Heart left ventricle (tissue), 16 donors: ENCODE results near the gene G3BP1. TPM values are rescaled to one million over a fixed set of nuclear protein-coding genes. Genes with fewer than 3 reads are reported as not detected.
"Not testable (repeated sequence)": the region's sequence is repeated elsewhere in the genome, so short reads cannot be mapped to it uniquely, and the experiment has no call there.

Experiments used
- ATAC-seq, 4 donors: fragments of 200-7000 bp; cut with Tn5 transposase; one replicate each; pipeline ENCODE4 v1.9.1; 2020 to 2022; ENCODE audit warnings: moderate library complexity in 4 of 4, mild to moderate bottlenecking in 3 of 4, moderate number of reproducible peaks in 1 of 4
- DNase-seq, 5 donors: peaks; one replicate each; pipeline ENCODE4 v3.0.0-alpha.2; 2020
- H3K27ac ChIP-seq, 12 donors: fragments of 200-600 bp; sonication (generic) in 4 of 12; one replicate each; pipeline versions ENCODE4 v1.5.0 to v1.8.0; 2016 to 2022; ENCODE audit warnings: mild to moderate bottlenecking in 2 of 12
- H3K27me3 ChIP-seq, 9 donors: fragments of 200-600 bp; sonication (generic) in 2 of 9; one replicate each; pipeline versions ENCODE4 v1.5.1 to v1.8.0; 2016 to 2022; ENCODE audit warnings: mild to moderate bottlenecking in 3 of 9
- H3K36me3 ChIP-seq, 9 donors: fragments of 200-600 bp; sonication (generic) in 2 of 9; one replicate each; pipeline versions ENCODE4 v1.5.0 to v1.8.0; 2018 to 2022; ENCODE audit warnings: mild to moderate bottlenecking in 2 of 9
- H3K4me1 ChIP-seq, 12 donors: fragments of 200-600 bp; sonication (generic) in 4 of 12; one replicate each; pipeline versions ENCODE4 v1.5.0 to v1.8.0; 2016 to 2022; ENCODE audit warnings: mild to moderate bottlenecking in 3 of 12
- H3K4me3 ChIP-seq, 12 donors: fragments of 200-600 bp; sonication (generic) in 4 of 12; one replicate each; pipeline versions ENCODE4 v1.5.0 to v1.8.0; 2017 to 2022; ENCODE audit warnings: mild to moderate bottlenecking in 9 of 12, moderate library complexity in 4 of 12
- H3K9me3 ChIP-seq, 12 donors: fragments of 200-600 bp; sonication (generic) in 4 of 12; one replicate each; pipeline versions ENCODE4 v1.5.0 to v1.8.0; 2016 to 2022; ENCODE audit warnings: mild to moderate bottlenecking in 1 of 12
- POLR2A ChIP-seq, 2 donors: fragments of 450-650 bp; IDR thresholded peaks; one replicate each; pipeline ENCODE4 v1.6.1; 2017; ENCODE audit warnings: antibody characterized with exemption in 2 of 2, mild to moderate bottlenecking in 2 of 2, moderate library complexity in 2 of 2
- WGBS, 4 donors: extraction: QIAGEN DNeasy Blood & Tissue Kit in 2 of 4; methylation state at CpG; one replicate each; pipeline versions ENCODE4 v1.1.5 to v1.1.7; 2013 to 2018; 5-methylcytosine and 5-hydroxymethylcytosine counted together
- intact Hi-C, 10 donors: fragments of 100-400 bp; cut with DNase I; formaldehyde crosslinking; loops; one replicate each; pipeline versions ENCODE4 v1.11.1 to v1.14.2; 2022
- polyA plus RNA-seq, 2 donors: library from polyadenylated mRNA; stranded (reverse); fragments of 200-250 nt; gene quantifications; one replicate each; pipeline ENCODE4 v1.2.3, GENCODE V29; 2013
- total RNA-seq, 9 donors: library from RNA; depleted of rRNA in 2 of 9; stranded (reverse); fragments of >200 nt in 2 of 9; fragmentation: NEBNext Ultra II Directional in 3 of 9; extraction: Animal tissue kit (Norgen Biotek cat#: 25700) in 3 of 9; gene quantifications; one replicate each; pipeline versions ENCODE4 v1.1.0 to v1.2.4, GENCODE V29; 2016 to 2023
- TF ChIP-seq, protein P1 (sequence below), 12 donors: fragments of 200-600 bp; sonication (generic) in 4 of 12; IDR thresholded peaks; one replicate each; pipeline versions ENCODE4 v1.5.0 to v1.8.0; 2018 to 2022; ENCODE audit warnings: antibody characterized with exemption in 12 of 12, mild to moderate bottlenecking in 5 of 12
- donor health status: ischemic (EF 13 %, LVEDD 7.1; RV severe dilation, severe dysfunction).
- donor health status: healthy with polysubstance abuse.
- donor health status: DM: no; HTN: yes; CAD: no.
- donor health status: DM: no; HTN: no; CAD: no.
- donor health status: ischemic (EF 25% LVEDD 6.9; RV normal size, moderate dysfunction).
- donor health status: ischemic (EF 25% LVEDD 5.7; RV mildly dilated, moderate dysfunction).
- donor health status: healthy.
- donor health status: DM: yes; HTN: yes; CAD: no.
- donor health status: ischemic (EF 35%, LVEDD 5.7; RV mildly dilated, moderate dysfunction).
- donor health status: nonischemic (EF 11% LVEDD 7.7; RV severe dilation, severe dysfunction).
- donor health status: DM: yes; HTN: yes; CAD: no.
- donor health status: PGD.
- donor health status: ischemic (EF 29% LVEDD 5.4; RV normal size, mild dysfunction).
- donor health status: nonischemic (EF 23%, LVEDD 6.1; RV moderate dilation, normal function).

The G3BP1 gene
- total and polyA plus RNA-seq, 11 donors, result 12.7 to 133 (median 96.4) TPM

DNA sequence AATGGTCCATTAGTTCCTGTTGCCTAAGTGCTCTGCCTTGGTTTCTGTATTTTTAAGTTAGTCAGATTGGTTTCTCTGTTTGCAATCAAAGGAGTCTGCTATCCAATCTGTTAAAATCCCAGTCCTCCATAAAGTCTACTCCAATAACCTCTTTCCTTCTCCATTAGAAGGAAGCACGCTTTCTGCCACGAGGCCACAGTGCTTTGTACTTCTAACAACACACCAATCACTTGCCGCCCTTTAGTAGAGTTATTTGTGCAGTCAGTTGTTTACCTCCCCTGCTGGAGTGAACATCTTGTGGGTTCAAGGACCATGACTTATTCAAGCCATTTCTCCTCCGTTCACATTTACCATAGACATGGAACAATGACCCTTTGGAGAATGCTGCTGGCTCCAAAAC lies 83.9 kb downstream of the G3BP1 start:
- 83 to 92% (median 89%) methylated on average over 4 of the region's 4 CpGs for WGBS, 4 donors
- no peaks in the 10 kb centered on the region for H3K9me3 ChIP-seq
- no peak for ATAC-seq
- H3K27me3 ChIP-seq, result no peaks in the 10 kb centered on the region
- H3K36me3 ChIP-seq, result no peaks in the 10 kb centered on the region
- H3K4me1 ChIP-seq, result peaks cover 0 to 8% (median 0%) of the 10 kb centered on the region in 12 donors
- H3K27ac ChIP-seq, result no peak overlapping the region
- H3K4me3 ChIP-seq, result no peak overlapping the region
- intact Hi-C loops, result no loop called here
- TF ChIP-seq, protein P1, sequence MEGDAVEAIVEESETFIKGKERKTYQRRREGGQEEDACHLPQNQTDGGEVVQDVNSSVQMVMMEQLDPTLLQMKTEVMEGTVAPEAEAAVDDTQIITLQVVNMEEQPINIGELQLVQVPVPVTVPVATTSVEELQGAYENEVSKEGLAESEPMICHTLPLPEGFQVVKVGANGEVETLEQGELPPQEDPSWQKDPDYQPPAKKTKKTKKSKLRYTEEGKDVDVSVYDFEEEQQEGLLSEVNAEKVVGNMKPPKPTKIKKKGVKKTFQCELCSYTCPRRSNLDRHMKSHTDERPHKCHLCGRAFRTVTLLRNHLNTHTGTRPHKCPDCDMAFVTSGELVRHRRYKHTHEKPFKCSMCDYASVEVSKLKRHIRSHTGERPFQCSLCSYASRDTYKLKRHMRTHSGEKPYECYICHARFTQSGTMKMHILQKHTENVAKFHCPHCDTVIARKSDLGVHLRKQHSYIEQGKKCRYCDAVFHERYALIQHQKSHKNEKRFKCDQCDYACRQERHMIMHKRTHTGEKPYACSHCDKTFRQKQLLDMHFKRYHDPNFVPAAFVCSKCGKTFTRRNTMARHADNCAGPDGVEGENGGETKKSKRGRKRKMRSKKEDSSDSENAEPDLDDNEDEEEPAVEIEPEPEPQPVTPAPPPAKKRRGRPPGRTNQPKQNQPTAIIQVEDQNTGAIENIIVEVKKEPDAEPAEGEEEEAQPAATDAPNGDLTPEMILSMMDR (IDR thresholded peaks at IDR 0.05), result no peak
- DNase-seq, result no peak

DNA sequence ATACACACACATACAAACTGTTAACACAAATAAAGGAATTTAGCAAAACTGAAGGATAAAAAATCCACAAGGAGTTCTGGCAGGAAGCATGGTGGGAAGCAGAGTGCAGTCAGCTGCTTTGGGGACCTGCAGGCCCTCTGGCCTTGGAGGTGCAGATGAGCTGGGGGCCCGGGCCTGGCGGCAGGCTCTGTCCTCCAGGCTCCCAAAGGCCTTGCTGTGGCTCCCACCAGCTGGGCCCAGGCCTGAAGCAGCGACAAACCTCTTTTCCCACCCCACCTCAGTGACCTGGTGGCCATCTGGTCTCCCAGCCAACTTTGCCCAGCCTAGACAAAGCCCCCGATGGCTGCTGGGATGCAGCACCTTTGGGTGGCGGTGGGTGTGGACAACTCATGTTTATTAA lies 85.1 kb downstream of the G3BP1 start:
- intact Hi-C loops, result no loop called here

DNA sequence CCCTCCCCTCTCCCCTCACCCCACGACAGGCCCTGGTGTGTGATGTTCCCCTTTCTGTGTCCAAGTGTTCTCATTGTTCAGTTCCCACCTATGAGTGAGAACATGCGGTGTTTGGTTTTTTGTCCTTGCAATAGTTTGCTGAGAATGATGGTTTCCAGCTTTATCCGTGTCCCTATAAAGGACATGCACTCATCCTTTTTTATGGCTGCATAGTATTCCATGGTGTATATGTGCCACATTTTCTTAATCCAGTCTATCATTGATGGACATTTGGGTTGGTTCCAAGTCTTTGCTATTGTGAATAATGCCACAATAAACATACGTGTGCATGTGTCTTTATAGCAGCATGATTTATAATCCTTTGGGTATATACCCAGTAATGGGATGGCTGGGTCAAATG lies 89.1 kb downstream of the G3BP1 start:
- intact Hi-C loops, H3K9me3 ChIP-seq, H3K4me3 ChIP-seq, DNase-seq, H3K36me3 ChIP-seq, H3K27ac ChIP-seq, H3K27me3 ChIP-seq, ATAC-seq, H3K4me1 ChIP-seq: not testable (repeated sequence)
- WGBS, 4 donors, result 83 to 91% (median 88%) methylated on average over 3 to 4 of the region's 4 CpGs

More for the DNA sequence above, 85.1 kb downstream of the G3BP1 start:
- Histone ChIP-seq H3K4me1 (peaks cover 0 to 8% (median 0%) of the 10 kb centered on the region in 12 donors), H3K27me3 (no peaks in the 10 kb centered on the region), H3K27ac (no peak overlapping the region), H3K9me3 (no peaks in the 10 kb centered on the region), H3K36me3 (no peaks in the 10 kb centered on the region), H3K4me3 (no peak overlapping the region)
- DNase-seq (no peak), ATAC-seq (no peak)
- 83 to 90% (median 85%) methylated on average over 5 of the region's 5 CpGs for WGBS, 4 donors
- TF ChIP-seq, protein P1 (IDR thresholded peaks at IDR 0.05), result no peak
- no peak for TF ChIP-seq POLR2A (IDR thresholded peaks at IDR 0.05)

Other genes with a start within 250 kb of the G3BP1 start
- gene FAT2, start 180.6 kb upstream of the G3BP1 start, total RNA-seq, result under 1 TPM in 6 of 9 donors, not detected in 3; 0.02 to 0.18 (median 0.06) TPM
- gene FAT2, start 180.6 kb upstream of the G3BP1 start, polyA plus RNA-seq, result under 1 TPM; 0.01 to 0.04 TPM
- gene SPARC, start 85.0 kb upstream of the G3BP1 start, total RNA-seq, result 1,000 to 10,000 TPM in 1 of 9 donors, 100 to 1,000 TPM in 8; 355 to 1,522 (median 471) TPM
- gene SPARC, start 85.0 kb upstream of the G3BP1 start, polyA plus RNA-seq, result 100 to 1,000 TPM; 119 to 747 TPM
- 100 to 1,000 TPM in 1 of 9 donors, 10 to 100 TPM in 8; 52.1 to 149 (median 66.5) TPM for gene ATOX1, start 13.3 kb upstream of the G3BP1 start, total RNA-seq
- 100 to 1,000 TPM in 1 of 2 donors, 10 to 100 TPM in 1; 92.0 to 102 TPM for gene ATOX1, start 13.3 kb upstream of the G3BP1 start, polyA plus RNA-seq
- gene GLRA1, start 152.9 kb downstream of the G3BP1 start, total RNA-seq, result not detected
- not detected for gene GLRA1, start 152.9 kb downstream of the G3BP1 start, polyA plus RNA-seq